SJCRH30 (cell line): ENCODE results near the gene UBQLN4. TPM values are rescaled to one million over a fixed set of nuclear protein-coding genes. Genes with fewer than 3 reads are reported as not detected.
"Not testable (repeated sequence)": the region's sequence is repeated elsewhere in the genome, so short reads cannot be mapped to it uniquely, and the experiment has no call there.

Source experiments
- DNase-seq, 2 experiments: peaks; one replicate each; pipeline ENCODE4 v3.0.0-alpha.2; 2015 to 2020
- H3K27ac ChIP-seq: fragments of 250-450 bp; sonication (Bioruptor Pico); 2 replicates; pipeline ENCODE4 v1.5.1; 2020; ENCODE audit warnings: mild to moderate bottlenecking, moderate library complexity
- H3K27me3 ChIP-seq: fragments of 250-450 bp; sonication (Bioruptor Pico); 2 replicates; pipeline ENCODE4 v1.5.1; 2020; ENCODE audit warnings: mild to moderate bottlenecking, moderate library complexity
- H3K36me3 ChIP-seq: fragments of 250-450 bp; sonication (Bioruptor Pico); 2 replicates; pipeline ENCODE4 v1.5.1; 2020; ENCODE audit warnings: mild to moderate bottlenecking, moderate library complexity
- H3K4me1 ChIP-seq: fragments of 250-450 bp; sonication (Bioruptor Pico); 2 replicates; pipeline ENCODE4 v1.5.1; 2020; ENCODE audit warnings: mild to moderate bottlenecking, moderate library complexity
- H3K4me3 ChIP-seq: fragments of 250-450 bp; sonication (Bioruptor Pico); 2 replicates; pipeline ENCODE4 v1.5.1; 2020; ENCODE audit warnings: mild to moderate bottlenecking, moderate library complexity
- H3K9me3 ChIP-seq: fragments of 250-450 bp; sonication (Bioruptor Pico); replicated peaks from 2 replicates; pipeline ENCODE4 v1.5.1; 2020; ENCODE audit warnings: mild to moderate bottlenecking, moderate library complexity
- total RNA-seq: library from RNA; depleted of rRNA; stranded (reverse); fragments of >200 nt; shearing (Covaris generic); gene quantifications from 2 replicates; pipeline ENCODE4 v1.2.3, GENCODE V29; 2014

UBQLN4 gene
- total RNA-seq, 1 experiment from 2014 or later, result 34.4 TPM

DNA sequence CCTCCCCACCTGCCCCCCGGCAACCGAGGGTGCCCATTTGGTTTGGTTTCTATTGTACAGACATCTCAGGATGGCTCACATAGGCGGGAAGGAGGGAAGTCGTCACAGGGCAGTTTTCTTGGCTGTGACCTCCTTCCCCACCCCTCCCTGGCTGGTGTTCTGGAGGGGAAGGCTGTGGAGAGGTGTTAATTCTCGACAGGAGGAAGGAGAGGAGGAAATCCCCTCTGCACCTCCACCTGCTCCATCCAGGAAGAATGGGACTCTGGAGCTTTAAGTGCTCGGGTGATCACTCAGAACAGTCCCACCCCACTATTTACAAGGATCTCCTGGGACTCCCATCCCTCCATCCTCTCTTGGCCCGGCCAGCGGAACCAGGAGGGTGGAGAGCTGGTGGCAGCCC lies 21.1 kb upstream of the UBQLN4 start:
- H3K4me1 ChIP-seq, result no peaks in the 10 kb centered on the region
- H3K36me3 ChIP-seq, result peaks cover 8% of the 10 kb centered on the region
- no peak for DNase-seq
- H3K27me3 ChIP-seq, result no peaks in the 10 kb centered on the region
- no peak overlapping the region for H3K4me3 ChIP-seq
- H3K9me3 ChIP-seq, result no peaks in the 10 kb centered on the region
- no peak overlapping the region for H3K27ac ChIP-seq

DNA sequence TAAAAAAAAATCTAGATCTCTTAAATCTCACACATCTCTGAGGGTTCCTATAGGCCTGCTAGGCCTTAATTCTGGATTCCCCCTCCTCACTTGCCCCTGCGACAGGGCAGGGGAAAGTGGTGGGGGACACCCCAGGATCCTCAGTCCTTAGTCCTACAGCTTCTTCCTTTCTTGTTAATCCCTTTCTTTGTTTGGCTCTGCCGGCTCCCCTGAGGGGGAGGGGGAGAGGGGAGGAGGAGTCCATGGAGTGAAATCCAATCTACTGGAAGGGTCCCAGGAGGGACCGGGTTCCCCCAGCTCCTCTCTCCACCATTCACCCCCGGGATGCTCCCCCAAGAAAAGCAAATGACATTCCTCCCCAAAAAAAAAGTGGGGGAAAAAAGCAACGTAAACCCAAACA lies 20.1 kb upstream of the UBQLN4 start:
- H3K4me1 ChIP-seq, result no peaks in the 10 kb centered on the region
- H3K4me3 ChIP-seq, result no peak overlapping the region
- H3K9me3 ChIP-seq, result no peaks in the 10 kb centered on the region
- no peak overlapping the region for H3K27ac ChIP-seq
- peaks cover 8% of the 10 kb centered on the region for H3K36me3 ChIP-seq
- DNase-seq, result peak in 1 of 2 experiments; percentile 40
- no peaks in the 10 kb centered on the region for H3K27me3 ChIP-seq

DNA sequence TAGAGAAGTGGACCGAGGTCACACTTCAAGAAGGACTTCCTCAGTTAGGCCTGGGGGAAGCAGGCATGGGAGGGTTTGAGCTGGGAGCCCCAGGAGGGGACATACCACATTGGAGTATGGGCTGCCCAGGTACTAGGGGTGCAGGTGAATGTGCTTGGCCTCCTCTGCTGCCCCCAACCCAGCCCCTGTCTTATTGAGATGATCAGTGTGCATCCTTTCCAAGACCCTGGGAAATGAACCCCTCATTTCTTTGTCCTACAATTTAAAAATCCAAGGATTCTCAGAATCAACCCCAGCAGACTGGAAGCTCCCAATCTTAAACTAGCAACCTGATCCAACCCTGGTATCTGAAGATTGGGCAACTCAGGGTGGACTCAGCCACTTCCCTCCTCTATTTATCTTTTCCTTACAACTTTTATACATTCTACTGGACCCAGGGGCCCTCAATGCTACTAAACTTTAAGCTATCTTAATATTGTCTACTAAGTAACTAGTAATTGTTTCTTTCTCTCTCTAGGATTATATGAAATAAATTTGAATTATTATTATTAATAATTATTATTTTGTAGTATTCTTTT lies 19.6 kb upstream of the UBQLN4 start:
- no peak overlapping the region for H3K4me3 ChIP-seq
- no peaks in the 10 kb centered on the region for H3K9me3 ChIP-seq
- no peaks in the 10 kb centered on the region for H3K27me3 ChIP-seq
- no peak for DNase-seq
- no peak overlapping the region for H3K27ac ChIP-seq
- H3K36me3 ChIP-seq, result peaks cover 8% of the 10 kb centered on the region
- H3K4me1 ChIP-seq, result no peaks in the 10 kb centered on the region

DNA sequence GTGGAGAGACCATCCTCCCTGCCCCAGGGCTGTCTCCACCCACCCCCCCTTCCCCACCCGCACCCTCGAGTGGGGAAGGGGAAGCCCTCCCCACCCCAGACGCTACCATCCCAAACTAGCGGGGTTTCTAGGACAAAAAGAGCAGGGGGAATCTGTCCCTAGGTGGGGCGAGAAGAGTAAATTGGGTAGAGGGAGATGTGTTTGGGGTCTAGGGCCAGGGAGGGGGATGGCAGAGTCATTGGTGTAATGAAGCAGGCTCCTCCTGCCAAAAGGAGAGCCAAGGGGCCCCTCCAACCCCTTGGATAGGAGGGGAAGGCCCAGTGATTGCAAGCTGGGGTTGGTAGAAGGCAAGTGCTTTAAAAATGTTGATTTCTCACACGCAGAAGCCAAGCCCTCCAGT lies 18.7 kb upstream of the UBQLN4 start:
- Histone ChIP-seq H3K4me1 (no peaks in the 10 kb centered on the region), H3K27me3 (no peaks in the 10 kb centered on the region), H3K27ac (no peak overlapping the region), H3K9me3 (no peaks in the 10 kb centered on the region), H3K36me3 (peaks cover 6% of the 10 kb centered on the region), H3K4me3 (no peak overlapping the region)
- no peak for DNase-seq

DNA sequence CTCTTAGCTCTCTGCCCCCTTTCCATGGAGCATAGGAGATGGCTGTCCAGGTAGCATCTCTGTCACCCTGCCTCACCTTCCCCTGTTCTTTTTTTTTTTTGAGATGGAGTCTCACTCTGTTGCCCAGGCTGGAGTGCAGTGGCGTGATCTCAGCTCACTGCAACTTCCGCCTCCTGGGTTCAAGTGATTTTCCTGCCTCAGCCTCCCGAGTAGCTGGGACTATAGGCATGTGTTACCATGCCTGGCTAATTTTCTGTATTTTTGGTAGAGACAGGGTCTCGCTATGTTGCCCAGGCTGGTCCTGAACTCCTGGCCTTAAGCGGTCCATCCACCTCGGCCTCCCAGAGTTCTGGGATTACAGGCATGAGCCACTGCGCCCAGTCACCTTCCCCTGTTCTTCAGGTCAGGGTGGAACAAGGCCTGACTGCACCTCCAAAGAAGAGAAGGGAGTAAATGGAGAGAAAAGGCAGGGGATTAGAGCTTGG lies 17.8 kb upstream of the UBQLN4 start:
- not testable (repeated sequence) for H3K4me1 ChIP-seq, H3K27ac ChIP-seq, H3K36me3 ChIP-seq, H3K9me3 ChIP-seq, H3K27me3 ChIP-seq, DNase-seq, H3K4me3 ChIP-seq

DNA sequence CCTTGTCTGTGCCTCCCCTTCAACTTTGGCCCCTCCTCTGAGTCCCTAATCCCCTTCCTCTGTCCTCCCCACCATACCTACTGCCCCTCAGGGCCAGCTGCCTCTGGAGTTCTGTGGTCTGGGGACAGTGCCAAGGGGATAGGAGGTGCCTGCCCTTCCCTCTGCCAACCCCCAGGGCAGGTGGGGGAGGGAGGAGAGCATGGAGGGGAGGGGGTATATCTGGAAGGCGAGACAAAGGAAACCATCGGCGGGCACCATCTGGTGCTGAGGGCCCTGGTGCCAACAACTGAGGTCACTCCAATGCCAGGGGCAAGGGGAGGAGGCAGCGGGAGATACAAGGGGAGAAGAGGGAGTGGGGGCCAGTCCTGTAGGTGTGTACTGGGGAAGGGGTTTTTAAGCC lies 16.9 kb upstream of the UBQLN4 start:
- H3K4me3 ChIP-seq, result no peak overlapping the region
- H3K4me1 ChIP-seq, result no peaks in the 10 kb centered on the region
- no peaks in the 10 kb centered on the region for H3K27me3 ChIP-seq
- no peaks in the 10 kb centered on the region for H3K9me3 ChIP-seq
- no peaks in the 10 kb centered on the region for H3K36me3 ChIP-seq
- peak in 1 of 2 experiments; percentile 31 for DNase-seq
- H3K27ac ChIP-seq, result no peak overlapping the region

DNA sequence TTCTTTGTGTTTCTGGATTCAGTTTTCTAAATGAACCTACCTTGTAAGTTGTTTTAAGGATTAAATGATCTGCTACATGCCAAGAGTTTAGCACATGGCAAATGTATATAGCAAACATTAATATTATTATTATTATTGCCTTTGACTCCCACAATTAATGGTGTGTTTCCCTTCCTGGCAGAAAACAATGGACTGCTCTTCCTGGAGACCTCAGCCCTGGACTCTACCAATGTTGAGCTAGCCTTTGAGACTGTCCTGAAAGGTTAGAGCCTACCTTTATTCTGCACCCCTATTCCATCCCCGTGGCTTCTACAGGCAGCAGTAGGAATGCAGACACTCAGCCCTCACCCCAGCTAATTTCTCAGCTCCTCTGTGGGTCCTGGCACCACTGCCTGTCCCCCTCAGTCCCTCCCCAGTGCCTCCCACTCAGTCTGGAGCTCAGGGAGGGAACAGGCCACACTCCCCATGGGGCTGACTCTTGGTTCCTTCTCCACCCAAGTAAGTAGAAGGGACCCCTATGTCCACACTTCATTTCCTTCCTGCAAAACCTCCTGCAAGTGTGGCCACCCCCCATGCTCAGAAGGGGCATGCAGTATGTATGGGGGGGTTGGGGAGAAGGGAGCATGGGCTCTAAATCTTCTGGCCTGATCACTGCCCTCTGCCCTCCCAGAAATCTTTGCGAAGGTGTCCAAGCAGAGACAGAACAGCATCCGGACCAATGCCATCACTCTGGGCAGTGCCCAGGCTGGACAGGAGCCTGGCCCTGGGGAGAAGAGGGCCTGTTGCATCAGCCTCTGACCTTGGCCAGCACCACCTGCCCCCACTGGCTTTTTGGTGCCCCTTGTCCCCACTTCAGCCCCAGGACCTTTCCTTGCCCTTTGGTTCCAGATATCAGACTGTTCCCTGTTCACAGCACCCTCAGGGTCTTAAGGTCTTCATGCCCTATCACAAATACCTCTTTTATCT lies 16.2 kb upstream of the UBQLN4 start:
- DNase-seq, result no peak
- Histone ChIP-seq H3K27me3 (no peaks in the 10 kb centered on the region), H3K9me3 (no peaks in the 10 kb centered on the region), H3K4me1 (no peaks in the 10 kb centered on the region), H3K4me3 (no peak overlapping the region), H3K36me3 (no peaks in the 10 kb centered on the region), H3K27ac (no peak overlapping the region)

DNA sequence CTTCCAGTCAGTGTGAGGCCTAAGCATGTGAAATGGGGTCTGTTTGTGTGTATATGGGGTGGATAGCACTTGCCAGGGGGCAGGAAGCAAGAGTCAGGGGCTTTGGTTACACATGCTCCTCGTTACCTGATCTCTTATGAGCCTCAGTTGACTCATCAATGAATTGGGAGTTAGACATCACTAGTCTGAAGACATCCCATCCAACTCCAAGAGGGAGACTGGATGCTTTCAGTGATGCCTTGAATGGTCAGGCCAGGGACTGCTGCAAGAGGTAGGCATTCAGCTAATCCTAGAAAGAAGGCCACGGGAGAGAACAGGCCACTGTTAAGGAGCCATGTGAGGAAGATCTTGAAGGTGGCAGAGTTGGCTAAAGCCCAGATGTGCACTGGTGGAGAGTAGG lies 13.7 kb upstream of the UBQLN4 start:
- Histone ChIP-seq H3K4me3 (no peak overlapping the region), H3K27me3 (no peaks in the 10 kb centered on the region), H3K36me3 (no peaks in the 10 kb centered on the region), H3K4me1 (0 out of 2 replicates have a peak, but pooled peaks cover 3% of the 10 kb centered on the region), H3K9me3 (no peaks in the 10 kb centered on the region), H3K27ac (no peak overlapping the region)
- DNase-seq, result no peak

DNA sequence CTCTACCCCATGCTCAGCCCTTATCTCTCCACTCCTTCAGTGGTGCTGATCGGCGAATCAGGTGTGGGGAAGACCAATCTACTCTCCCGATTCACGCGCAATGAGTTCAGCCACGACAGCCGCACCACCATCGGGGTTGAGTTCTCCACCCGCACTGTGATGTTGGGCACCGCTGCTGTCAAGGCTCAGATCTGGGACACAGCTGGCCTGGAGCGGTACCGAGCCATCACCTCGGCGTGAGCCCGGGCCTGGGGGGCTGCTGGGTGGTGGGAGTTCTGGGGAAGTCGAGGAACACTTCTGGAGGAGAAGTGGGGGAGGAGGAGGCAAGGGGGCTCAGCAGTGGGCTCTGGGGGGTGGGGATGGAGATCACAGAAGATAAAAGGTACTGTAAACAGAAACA lies 12.3 kb upstream of the UBQLN4 start:
- Histone ChIP-seq H3K4me3 (no peak overlapping the region), H3K27ac (no peak overlapping the region), H3K9me3 (no peaks in the 10 kb centered on the region)

DNA sequence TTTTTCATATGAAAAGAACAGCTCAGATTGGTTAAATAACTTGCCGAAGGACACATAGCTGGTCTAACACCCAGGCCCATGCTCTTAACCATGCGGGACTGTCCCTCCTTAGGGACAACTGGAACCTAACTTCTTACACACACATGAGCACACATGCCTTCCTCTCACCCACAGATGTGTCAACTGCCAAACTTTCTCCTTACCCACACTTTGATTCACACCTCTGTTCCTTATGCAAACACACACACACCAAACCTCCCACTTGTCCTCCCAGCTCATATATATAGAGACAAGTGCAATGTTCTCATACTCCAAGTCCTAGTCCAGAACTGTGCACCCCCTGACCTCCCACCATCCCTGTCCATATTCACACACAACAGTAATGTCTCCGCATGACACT lies 11.6 kb upstream of the UBQLN4 start:
- Histone ChIP-seq H3K27me3 (no peaks in the 10 kb centered on the region), H3K9me3 (no peaks in the 10 kb centered on the region), H3K4me3 (no peak overlapping the region), H3K4me1 (0 out of 2 replicates have a peak, but pooled peaks cover 3% of the 10 kb centered on the region), H3K27ac (no peak overlapping the region), H3K36me3 (no peaks in the 10 kb centered on the region)
- no peak for DNase-seq

More for the DNA sequence above, 12.3 kb upstream of the UBQLN4 start:
- no peak for DNase-seq
- no peaks in the 10 kb centered on the region for H3K36me3 ChIP-seq
- H3K27me3 ChIP-seq, result no peaks in the 10 kb centered on the region
- H3K4me1 ChIP-seq, result 0 out of 2 replicates have a peak, but pooled peaks cover 3% of the 10 kb centered on the region

DNA sequence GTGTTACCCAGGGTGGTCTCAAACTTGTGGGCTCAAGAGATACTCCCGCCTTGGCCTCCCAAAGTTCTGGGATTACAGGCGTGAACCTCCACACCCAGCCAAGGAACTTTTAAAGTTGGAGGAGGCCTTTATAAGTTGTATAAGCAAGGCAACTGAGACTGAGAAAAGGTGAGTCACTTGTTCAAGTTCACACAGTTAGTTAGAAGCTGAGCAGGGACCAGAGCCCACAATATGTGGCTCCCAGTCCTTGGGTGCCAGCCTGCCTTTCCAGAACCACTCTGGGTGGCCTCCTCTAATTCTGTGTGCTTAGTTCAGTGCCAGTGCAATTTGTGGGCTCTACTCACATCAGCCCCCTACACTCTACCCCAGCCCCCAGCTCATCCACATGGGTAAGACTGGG lies 11.0 kb upstream of the UBQLN4 start:
- Histone ChIP-seq H3K27me3 (no peaks in the 10 kb centered on the region), H3K9me3 (no peaks in the 10 kb centered on the region), H3K36me3 (no peaks in the 10 kb centered on the region), H3K27ac (no peak overlapping the region), H3K4me3 (no peak overlapping the region), H3K4me1 (0 out of 2 replicates have a peak, but pooled peaks cover 3% of the 10 kb centered on the region)
- DNase-seq, result no peak

DNA sequence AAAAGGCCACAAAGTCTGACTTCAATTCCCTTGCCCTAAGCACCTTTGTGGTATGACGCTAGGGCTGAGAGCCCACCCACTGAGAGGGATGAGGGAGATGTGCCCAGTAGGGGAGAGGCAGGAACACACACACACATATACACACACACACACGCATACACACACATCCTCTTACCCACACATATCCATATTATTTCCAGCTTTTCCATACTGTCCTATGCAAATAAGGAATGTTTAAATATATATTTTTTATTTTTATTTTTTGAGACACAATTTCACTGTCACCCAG lies 10.3 kb upstream of the UBQLN4 start:
- DNase-seq, result peak; percentile 57 to 58

DNA sequence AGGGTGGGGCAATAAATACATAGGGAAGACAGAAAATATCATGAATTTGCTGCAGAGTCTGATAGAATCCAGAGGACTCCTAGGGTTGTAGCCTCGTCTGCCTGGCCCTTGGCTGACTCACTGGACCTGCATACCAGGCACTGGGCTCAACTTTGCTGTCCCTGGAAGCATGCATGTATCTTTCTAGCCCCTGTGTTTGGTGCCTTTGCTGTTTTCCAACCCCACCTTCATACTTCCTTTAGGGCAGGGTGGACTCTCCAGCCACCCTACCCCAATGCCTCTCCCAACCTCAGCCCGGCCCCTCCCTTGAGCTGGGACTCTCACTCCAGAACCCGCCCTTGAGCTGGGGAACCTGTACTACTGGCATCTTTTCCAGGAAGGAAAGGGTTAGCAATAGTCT lies 8.6 kb upstream of the UBQLN4 start:
- DNase-seq, result no peak
- no peaks in the 10 kb centered on the region for H3K36me3 ChIP-seq
- H3K4me1 ChIP-seq, result peaks cover 7% of the 10 kb centered on the region; the same call in 1 of the 2 replicates
- no peak overlapping the region for H3K27ac ChIP-seq
- H3K27me3 ChIP-seq, result no peaks in the 10 kb centered on the region
- H3K4me3 ChIP-seq, result no peak overlapping the region
- H3K9me3 ChIP-seq, result no peaks in the 10 kb centered on the region

More for the DNA sequence above, 10.3 kb upstream of the UBQLN4 start:
- no peaks in the 10 kb centered on the region for H3K36me3 ChIP-seq
- no peak overlapping the region for H3K27ac ChIP-seq
- no peak overlapping the region for H3K4me3 ChIP-seq
- H3K4me1 ChIP-seq, result 0 out of 2 replicates have a peak, but pooled peaks cover 3% of the 10 kb centered on the region
- no peaks in the 10 kb centered on the region for H3K9me3 ChIP-seq
- H3K27me3 ChIP-seq, result no peaks in the 10 kb centered on the region

DNA sequence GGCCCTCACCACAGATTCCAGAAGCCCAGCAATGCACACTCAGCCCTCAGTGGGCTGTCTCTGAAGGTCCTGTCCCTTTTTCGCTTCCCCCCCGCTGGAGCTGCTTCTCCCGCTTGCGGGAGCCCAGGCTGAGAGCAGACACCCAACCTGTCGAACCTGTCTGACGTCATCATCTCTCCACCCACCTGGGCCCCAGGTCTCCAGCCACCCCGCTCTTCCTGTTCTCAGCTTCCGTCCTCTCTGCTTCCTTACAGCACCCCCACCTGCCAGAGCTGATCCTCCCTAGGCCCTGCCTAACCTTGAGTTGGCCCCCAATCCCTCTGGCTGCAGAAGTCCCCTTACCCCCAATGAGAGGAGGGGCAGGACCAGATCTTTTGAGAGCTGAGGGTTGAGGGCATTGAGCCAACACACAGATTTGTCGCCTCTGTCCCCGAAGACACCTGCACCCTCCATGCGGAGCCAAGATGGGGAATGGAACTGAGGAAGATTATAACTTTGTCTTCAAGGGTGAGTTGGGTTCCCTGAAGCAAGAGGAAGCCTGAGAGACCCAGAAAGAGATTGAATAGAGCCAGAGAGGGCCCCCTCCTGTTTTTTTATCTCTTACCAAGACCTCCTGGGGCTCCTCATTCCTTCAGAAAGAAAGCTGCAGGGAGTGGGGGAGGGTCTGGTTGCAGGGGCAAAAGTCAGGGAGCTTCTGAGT lies 7.5 kb upstream of the UBQLN4 start, which contains the start of gene RAB25:
RAB25 (plus strand) TSS at position 224 of the 700 bp plus-strand sequence; CDS start at position 465, 241 bp downstream.
- Histone ChIP-seq H3K27me3 (no peaks in the 10 kb centered on the region), H3K36me3 (no peaks in the 10 kb centered on the region), H3K4me1 (peaks cover 8% of the 10 kb centered on the region; the same call in 1 of the 2 replicates), H3K27ac (no peak within 1 kb of the TSS), H3K4me3 (no peak within 1 kb of the TSS), H3K9me3 (no peaks in the 10 kb centered on the region)
- DNase-seq, result no peak
